NT2/D1 (cell line): Measurements from ENCODE around the gene SFXN5.

Experiments used
- DNase-seq: peaks from one replicate; pipeline ENCODE4 v3.0.0-alpha.2; 2011; ENCODE audit warnings: low read depth, low spot score
- H3K27me3 ChIP-seq: 2 replicates; pipeline ENCODE4 v1.6.0; 2011; ENCODE audit warnings: mild to moderate bottlenecking; ENCODE audit not compliant: insufficient read length, insufficient read depth
- H3K36me3 ChIP-seq: 2 replicates; pipeline ENCODE4 v1.6.1; 2011; ENCODE audit warnings: mild to moderate bottlenecking, low read length, mixed read lengths; ENCODE audit not compliant: insufficient read depth, insufficient read length
- H3K4me1 ChIP-seq: 2 replicates; pipeline ENCODE4 v1.5.1; 2011; ENCODE audit not compliant: insufficient read depth, insufficient read length
- H3K4me3 ChIP-seq: 2 replicates; pipeline ENCODE4 v1.5.1; 2011; ENCODE audit warnings: low read depth; ENCODE audit not compliant: insufficient read length
- H3K9ac ChIP-seq: 2 replicates; pipeline ENCODE4 v1.6.0; 2011; ENCODE audit warnings: low read depth; ENCODE audit not compliant: insufficient read length
- H3K9me3 ChIP-seq: 2 replicates; pipeline ENCODE4 v1.5.1; 2011; ENCODE audit warnings: mild to moderate bottlenecking, low read length; ENCODE audit not compliant: insufficient read depth
- SUZ12 ChIP-seq: IDR thresholded peaks from 2 replicates; pipeline ENCODE4 v1.6.1; 2011; ENCODE audit not compliant: insufficient read length, insufficient read depth; ENCODE audit errors: extremely low read depth
- YY1 ChIP-seq: IDR thresholded peaks from 2 replicates; pipeline ENCODE4 v1.6.1; 2011; ENCODE audit not compliant: insufficient read length, insufficient read depth
- ZNF274 ChIP-seq: IDR thresholded peaks from 2 replicates; pipeline ENCODE4 v1.6.1; 2011; ENCODE audit warnings: mild to moderate bottlenecking, low read depth, low read length

SFXN5 gene

DNA sequence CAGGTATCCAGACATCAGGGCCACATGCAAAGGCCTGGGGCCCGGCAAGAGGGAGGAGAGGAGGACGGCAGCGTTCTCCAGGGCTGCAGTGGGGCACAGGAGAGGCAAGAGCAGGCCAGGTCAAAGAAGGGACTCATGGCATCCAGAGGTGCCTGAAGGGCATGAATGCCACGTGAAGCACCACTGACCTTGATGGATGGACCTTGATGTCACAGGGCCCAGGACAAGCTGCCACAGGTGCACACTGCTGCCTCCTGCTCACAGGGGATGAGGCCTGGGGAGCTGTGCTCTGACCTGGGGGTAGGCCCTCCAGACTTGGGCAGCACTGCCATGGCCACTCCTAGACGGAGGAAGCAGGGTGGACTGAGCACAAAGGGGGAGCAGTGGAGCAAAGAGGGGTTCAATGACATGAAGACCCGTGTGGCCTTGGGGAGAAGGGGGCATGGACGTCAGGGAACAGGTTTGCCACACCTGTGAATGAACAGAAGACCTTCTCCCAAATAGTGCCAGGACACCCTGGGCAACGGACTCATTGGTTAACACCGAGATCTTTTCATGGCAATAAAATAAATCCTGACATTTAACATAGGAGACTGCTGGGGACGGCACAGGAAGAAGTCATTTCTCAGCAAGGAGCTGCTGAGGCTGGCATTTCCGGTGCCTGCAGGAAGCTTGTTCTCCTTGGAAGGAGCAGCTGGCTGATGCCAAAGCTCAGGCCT, 88.6 kb downstream of the SFXN5 start:
- DNase-seq, result no peak
- H3K4me3 ChIP-seq, result no peak overlapping the region
- peaks cover 32% of the 10 kb centered on the region for H3K36me3 ChIP-seq
- H3K9ac ChIP-seq, result no peak overlapping the region
- no peak for TF ChIP-seq YY1
- TF ChIP-seq SUZ12, result no peak
- no peak for TF ChIP-seq ZNF274
- no peaks in the 10 kb centered on the region for H3K27me3 ChIP-seq
- peaks cover 6% of the 10 kb centered on the region for H3K4me1 ChIP-seq
- no peaks in the 10 kb centered on the region for H3K9me3 ChIP-seq

DNA sequence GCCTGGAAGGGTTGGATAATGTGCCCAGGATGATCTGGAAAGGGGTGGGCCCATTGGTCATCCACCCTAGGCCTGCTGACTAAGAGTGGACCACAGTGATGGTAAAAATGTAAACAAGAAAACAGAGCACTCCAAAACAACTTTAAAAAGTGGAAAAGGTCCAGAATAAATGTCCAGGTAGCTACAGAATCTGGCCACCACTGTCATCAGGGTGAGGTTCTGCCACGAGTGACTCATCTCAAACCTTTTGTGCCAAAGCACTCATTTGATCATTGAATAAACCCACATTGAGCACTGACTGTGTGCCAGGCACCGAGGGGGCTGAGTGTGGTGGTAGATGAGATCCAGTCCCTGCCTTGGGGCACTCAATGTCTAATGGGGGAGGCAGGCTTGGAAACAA, 89.3 kb downstream of the SFXN5 start:
- Histone ChIP-seq H3K4me3 (no peak overlapping the region), H3K4me1 (peaks cover 6% of the 10 kb centered on the region), H3K9me3 (no peaks in the 10 kb centered on the region), H3K36me3 (peaks cover 29% of the 10 kb centered on the region), H3K27me3 (no peaks in the 10 kb centered on the region), H3K9ac (no peak overlapping the region)
- DNase-seq, result no peak
- TF ChIP-seq ZNF274, result no peak
- no peak for TF ChIP-seq YY1
- TF ChIP-seq SUZ12, result no peak

DNA sequence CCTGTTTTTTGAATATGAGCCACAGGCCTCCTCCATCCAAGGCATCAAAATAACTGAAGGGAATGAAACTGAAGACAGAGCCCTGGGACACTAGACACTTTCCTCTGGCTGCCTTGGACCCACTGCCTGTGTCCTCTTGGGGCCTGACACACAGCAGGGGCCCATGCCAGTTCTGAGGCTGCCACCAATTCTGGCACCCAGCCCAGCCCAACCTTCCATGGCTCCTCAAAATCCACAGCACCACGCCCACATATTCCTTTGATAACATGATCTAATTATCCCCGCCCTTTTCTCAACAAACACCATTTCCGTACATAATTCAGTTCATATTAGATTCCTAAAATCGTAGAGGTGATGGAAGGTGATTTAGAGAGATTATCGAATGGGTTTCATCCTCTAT, 90.0 kb downstream of the SFXN5 start:
- Histone ChIP-seq H3K4me1 (peaks cover 6% of the 10 kb centered on the region), H3K36me3 (peaks cover 29% of the 10 kb centered on the region), H3K9me3 (no peaks in the 10 kb centered on the region), H3K4me3 (no peak overlapping the region), H3K27me3 (no peaks in the 10 kb centered on the region), H3K9ac (no peak overlapping the region)
- no peak for TF ChIP-seq SUZ12
- no peak for TF ChIP-seq YY1
- no peak for TF ChIP-seq ZNF274
- DNase-seq, result no peak

DNA sequence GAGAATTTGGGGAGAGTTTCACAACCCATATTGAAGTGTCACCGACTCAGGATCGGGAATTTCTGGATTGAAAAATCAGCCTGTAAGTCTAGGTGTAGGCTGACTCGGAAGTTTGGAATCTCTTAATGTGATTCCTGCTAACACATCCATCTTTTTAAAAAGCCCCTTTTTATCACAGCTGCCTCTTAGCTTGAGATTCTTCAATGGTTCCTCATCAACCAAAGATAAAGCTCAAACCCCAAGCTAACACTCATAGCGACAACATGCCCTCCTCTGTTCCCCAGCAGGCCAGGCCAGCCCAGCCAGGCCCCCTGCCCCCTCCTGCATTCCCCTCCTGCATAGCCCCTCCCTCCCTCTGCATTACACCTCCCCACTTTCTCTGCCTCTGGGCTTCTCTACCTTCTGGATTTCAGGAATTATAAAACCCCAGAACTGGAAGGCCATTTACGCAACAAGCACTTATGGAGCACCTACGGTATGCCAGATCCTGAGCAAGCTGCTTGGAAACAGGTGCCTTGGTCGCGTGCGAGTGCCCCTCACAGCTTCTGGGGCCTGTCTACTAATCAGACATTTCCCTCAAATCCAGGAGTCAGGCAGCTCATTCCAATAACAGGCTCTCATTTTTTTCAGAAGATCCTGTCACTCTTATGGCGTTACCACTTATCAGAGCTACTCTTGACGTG, 90.8 kb downstream of the SFXN5 start:
- TF ChIP-seq YY1, result no peak
- no peak for TF ChIP-seq ZNF274
- no peak for TF ChIP-seq SUZ12

DNA sequence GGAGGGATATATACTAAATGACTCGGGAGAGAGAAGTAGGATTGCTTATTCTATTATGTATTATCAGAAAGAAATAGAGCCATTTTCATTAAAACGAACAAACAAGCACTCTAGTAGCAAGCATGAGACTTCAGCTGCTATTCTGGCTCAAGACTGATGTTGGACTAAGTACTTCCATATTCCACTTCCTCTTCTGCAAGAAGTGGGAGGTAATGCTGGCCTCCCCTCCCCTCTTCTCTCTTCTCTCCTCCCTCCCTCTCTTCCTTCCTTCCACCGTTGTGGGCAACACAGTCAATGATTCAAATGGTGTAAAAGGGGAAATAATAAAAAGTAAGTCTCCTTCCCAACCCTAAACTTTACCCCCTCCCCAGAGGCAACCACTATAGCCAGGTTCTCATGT, 91.6 kb downstream of the SFXN5 start:
- Histone ChIP-seq H3K9ac (no peak overlapping the region), H3K4me3 (no peak overlapping the region), H3K27me3 (no peaks in the 10 kb centered on the region), H3K36me3 (peaks cover 22% of the 10 kb centered on the region), H3K4me1 (peaks cover 6% of the 10 kb centered on the region), H3K9me3 (no peaks in the 10 kb centered on the region)
- DNase-seq, result no peak
- TF ChIP-seq YY1 (no peak), ZNF274 (no peak), SUZ12 (no peak)

More for the DNA sequence above, 90.8 kb downstream of the SFXN5 start:
- DNase-seq, result no peak
- peaks cover 6% of the 10 kb centered on the region for H3K4me1 ChIP-seq
- H3K36me3 ChIP-seq, result peaks cover 24% of the 10 kb centered on the region
- H3K27me3 ChIP-seq, result no peaks in the 10 kb centered on the region
- no peak overlapping the region for H3K9ac ChIP-seq
- no peaks in the 10 kb centered on the region for H3K9me3 ChIP-seq
- no peak overlapping the region for H3K4me3 ChIP-seq

DNA sequence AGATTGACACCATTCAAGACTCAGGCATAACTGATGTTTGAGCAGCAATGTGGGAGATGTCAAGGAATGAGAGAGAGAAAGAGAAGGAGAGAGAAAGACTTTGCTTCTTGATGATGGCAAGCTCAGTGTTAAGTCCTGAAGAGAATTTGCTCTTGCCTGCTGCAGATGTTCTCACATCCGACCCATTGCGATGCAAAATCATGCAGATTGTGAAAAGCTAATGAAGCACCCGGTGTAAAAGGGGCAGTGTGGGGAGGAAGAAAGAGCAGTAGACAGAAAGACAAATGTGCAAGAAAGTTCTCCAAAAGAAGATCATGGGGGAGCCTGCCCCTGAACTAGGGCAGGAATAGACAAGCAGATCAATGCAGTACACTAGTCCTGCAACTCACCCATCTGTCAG, 96.5 kb downstream of the SFXN5 start:
- H3K9me3 ChIP-seq, result no peaks in the 10 kb centered on the region
- H3K4me1 ChIP-seq, result peaks cover 3% of the 10 kb centered on the region
- no peak for TF ChIP-seq ZNF274
- TF ChIP-seq YY1, result no peak
- no peak for TF ChIP-seq SUZ12
- H3K4me3 ChIP-seq, result no peak overlapping the region
- H3K27me3 ChIP-seq, result no peaks in the 10 kb centered on the region
- DNase-seq, result no peak
- peaks cover 9% of the 10 kb centered on the region for H3K36me3 ChIP-seq
- no peak overlapping the region for H3K9ac ChIP-seq

DNA sequence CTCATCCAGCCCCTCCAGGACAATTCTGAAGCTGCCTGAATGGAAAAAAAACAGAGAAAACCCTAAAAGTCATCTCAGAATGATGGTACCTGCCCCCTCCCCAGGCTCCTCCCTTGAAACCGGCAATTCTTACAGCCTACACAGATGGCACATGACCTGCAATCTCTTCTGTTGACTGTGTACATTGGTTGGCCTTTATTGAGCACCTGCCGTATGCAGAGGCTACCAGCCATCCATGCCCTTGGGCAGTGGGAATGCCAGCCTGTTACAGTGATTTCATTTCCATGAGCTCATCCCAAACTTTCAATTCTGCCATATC, 97.1 kb downstream of the SFXN5 start:
- no peak for TF ChIP-seq YY1
- no peak for TF ChIP-seq ZNF274
- TF ChIP-seq SUZ12, result no peak
- no peak for DNase-seq
- Histone ChIP-seq H3K27me3 (no peaks in the 10 kb centered on the region), H3K4me1 (peaks cover 2% of the 10 kb centered on the region), H3K9ac (no peak overlapping the region), H3K36me3 (peaks cover 9% of the 10 kb centered on the region), H3K4me3 (no peak overlapping the region), H3K9me3 (no peaks in the 10 kb centered on the region)
